HL-60 (cell line): ENCODE data around the gene MYL12A.

Source experiments
- DNase-seq, 2 experiments: peaks; one replicate each; pipeline ENCODE4 v3.0.0-alpha.2; 2010 to 2020; ENCODE audit warnings: low read depth in 1 of 2, low spot score in 1 of 2
- H3K27ac ChIP-seq: fragments of 250-450 bp; sonication (Bioruptor Pico); replicated peaks from 2 replicates; pipeline ENCODE4 v1.5.1; 2020; ENCODE audit warnings: mild to moderate bottlenecking, moderate library complexity
- H3K27me3 ChIP-seq: fragments of 250-450 bp; sonication (Bioruptor Pico); 2 replicates; pipeline ENCODE4 v1.5.1; 2021; ENCODE audit warnings: mild to moderate bottlenecking, moderate library complexity; ENCODE audit not compliant: insufficient read depth, poor library complexity, severe bottlenecking
- H3K4me3 ChIP-seq: replicated peaks from 2 replicates; pipeline ENCODE4 v1.5.1; 2011; ENCODE audit warnings: mild to moderate bottlenecking, control low read depth, low read length; ENCODE audit not compliant: insufficient read depth
- CTCF ChIP-seq: IDR thresholded peaks from one replicate; pipeline ENCODE4 v1.5.1; 2011; ENCODE audit warnings: low read length, control low read depth, inconsistent platforms; ENCODE audit not compliant: insufficient read depth
- GABPA ChIP-seq: IDR thresholded peaks from 2 replicates; pipeline ENCODE4 v1.6.1; 2012; ENCODE audit warnings: low read depth
- POLR2AphosphoS5 ChIP-seq: IDR thresholded peaks from 2 replicates; pipeline ENCODE4 v1.6.1; 2012; ENCODE audit warnings: low read depth
- REST ChIP-seq: IDR thresholded peaks from 2 replicates; pipeline ENCODE4 v1.6.1; 2012; ENCODE audit warnings: low read depth; ENCODE audit not compliant: insufficient replicate concordance
- SPI1 ChIP-seq: IDR thresholded peaks from 2 replicates; pipeline ENCODE4 v1.6.1; 2012; ENCODE audit warnings: low read depth, mild to moderate bottlenecking, borderline replicate concordance

MYL12A gene

GRCh38 chr18:3266062-3266608, 18.5 kb downstream of the MYL12A start:
- TF ChIP-seq GABPA (no peak), POLR2AphosphoS5 (no peak), CTCF (no peak), SPI1 (no peak), REST (no peak)
- Histone ChIP-seq H3K4me3 (no peak overlapping the region), H3K27ac (no peak overlapping the region)

GRCh38 chr18:3268306-3268705, 20.7 kb downstream of the MYL12A start:
- no peak for DNase-seq
- Histone ChIP-seq H3K4me3 (no peak overlapping the region), H3K27ac (no peak overlapping the region), H3K27me3 (no peaks in the 10 kb centered on the region)
- no peak for TF ChIP-seq CTCF
- TF ChIP-seq POLR2AphosphoS5, result no peak
- TF ChIP-seq SPI1, result no peak
- no peak for TF ChIP-seq GABPA
- no peak for TF ChIP-seq REST

More at GRCh38 chr18:3266062-3266608, 18.5 kb downstream of the MYL12A start:
- DNase-seq, result no peak
- H3K27me3 ChIP-seq, result no peaks in the 10 kb centered on the region

GRCh38 chr18:3269241-3269913, 21.8 kb downstream of the MYL12A start:
- H3K27ac ChIP-seq, result no peak overlapping the region
- no peak for DNase-seq
- TF ChIP-seq SPI1, result no peak
- no peak for TF ChIP-seq GABPA
- no peak for TF ChIP-seq CTCF
- TF ChIP-seq POLR2AphosphoS5, result no peak
- TF ChIP-seq REST, result no peak
- no peak overlapping the region for H3K4me3 ChIP-seq
- no peaks in the 10 kb centered on the region for H3K27me3 ChIP-seq
